ENCODE results near the gene DAGLB.
"Not testable (repeated sequence)": the region's sequence is repeated elsewhere in the genome, so short reads cannot be mapped to it uniquely, and the experiment has no call there.

The DAGLB gene

GRCh38 chr7:6392712-6393666 is 54.8 kb downstream of the DAGLB start:
- FAIRE-seq (peak; percentile 91), DNase-seq (ENCODE audit: insufficient read length, low spot score) (peak; percentile 94)
- TF ChIP-seq POLR2A (IDR thresholded peaks at IDR 0.05; ENCODE audit: low read depth, low read length) = peak; percentile 12; the same call in 1 of the 2 replicates

GRCh38 chr7:6389728-6390127 is 58.0 kb downstream of the DAGLB start:
- DNase-seq (ENCODE audit: insufficient read length, low spot score) (no peak), FAIRE-seq (no peak)
- no peak for TF ChIP-seq POLR2A (IDR thresholded peaks at IDR 0.05; ENCODE audit: low read depth, low read length)

GRCh38 chr7:6387734-6388294 is 59.9 kb downstream of the DAGLB start:
- FAIRE-seq = no peak

GRCh38 chr7:6386779-6387178 is 61.0 kb downstream of the DAGLB start:
- DNase-seq (ENCODE audit: insufficient read length, low spot score) (no peak), FAIRE-seq (no peak)
- TF ChIP-seq POLR2A (IDR thresholded peaks at IDR 0.05; ENCODE audit: low read depth, low read length) = no peak

More at GRCh38 chr7:6387734-6388294, 59.9 kb downstream of the DAGLB start:
- TF ChIP-seq POLR2A (IDR thresholded peaks at IDR 0.05; ENCODE audit: low read depth, low read length) = no peak
- no peak for DNase-seq (ENCODE audit: insufficient read length, low spot score)

GRCh38 chr7:6385909-6386560 is 61.7 kb downstream of the DAGLB start:
- FAIRE-seq = no peak
- TF ChIP-seq POLR2A (IDR thresholded peaks at IDR 0.05; ENCODE audit: low read depth, low read length) = no peak
- DNase-seq (ENCODE audit: insufficient read length, low spot score) = no peak

GRCh38 chr7:6385110-6385781 is 62.5 kb downstream of the DAGLB start:
- TF ChIP-seq POLR2A (IDR thresholded peaks at IDR 0.05; ENCODE audit: low read depth, low read length) = no peak
- FAIRE-seq (peak; percentile 90), DNase-seq (ENCODE audit: insufficient read length, low spot score) (peak; percentile 87)

GRCh38 chr7:6384327-6384726 is 63.4 kb downstream of the DAGLB start:
- no peak for TF ChIP-seq POLR2A (IDR thresholded peaks at IDR 0.05; ENCODE audit: low read depth, low read length)
- no peak for FAIRE-seq

GRCh38 chr7:6382817-6383216 is 64.9 kb downstream of the DAGLB start:
- no peak for TF ChIP-seq POLR2A (IDR thresholded peaks at IDR 0.05; ENCODE audit: low read depth, low read length)
- no peak for FAIRE-seq
- DNase-seq (ENCODE audit: insufficient read length, low spot score) = no peak

More at GRCh38 chr7:6384327-6384726, 63.4 kb downstream of the DAGLB start:
- no peak for DNase-seq (ENCODE audit: insufficient read length, low spot score)

- FAIRE-seq; DNase-seq (ENCODE audit: insufficient read length, low spot score): not testable (repeated sequence)
Measured at GRCh38 chr7:6381846-6382245, 65.9 kb downstream of the DAGLB start.

GRCh38 chr7:6380310-6381095 is 67.3 kb downstream of the DAGLB start:
- TF ChIP-seq POLR2A (IDR thresholded peaks at IDR 0.05; ENCODE audit: low read depth, low read length) = no peak
- FAIRE-seq (no peak), DNase-seq (ENCODE audit: insufficient read length, low spot score) (no peak)

- DNase-seq (ENCODE audit: insufficient read length, low spot score) (no peak), FAIRE-seq (no peak)
- TF ChIP-seq POLR2A (IDR thresholded peaks at IDR 0.05; ENCODE audit: low read depth, low read length) = no peak
Measured at GRCh38 chr7:6379886-6380285, 67.9 kb downstream of the DAGLB start.

GRCh38 chr7:6378556-6378955 is 69.2 kb downstream of the DAGLB start:
- DNase-seq (ENCODE audit: insufficient read length, low spot score); FAIRE-seq: not testable (repeated sequence)

GRCh38 chr7:6376820-6377219 is 70.9 kb downstream of the DAGLB start:
- no peak for TF ChIP-seq POLR2A (IDR thresholded peaks at IDR 0.05; ENCODE audit: low read depth, low read length)
- FAIRE-seq (no peak), DNase-seq (ENCODE audit: insufficient read length, low spot score) (no peak)
